Neural cell (in vitro differentiated cells): ENCODE data around the gene NUBP2. TPM values are rescaled to one million over a fixed set of nuclear protein-coding genes. Genes with fewer than 3 reads are reported as not detected.

Experiments used
- H2AFZ ChIP-seq: fragments of 200-600, 300-800 bp; sonication (generic), shearing (Covaris generic); 2 replicates; pipeline ENCODE4 v1.6.0; 2014; ENCODE audit warnings: low read depth, mild to moderate bottlenecking, antibody characterized with exemption, low read length, moderate library complexity
- H3F3A ChIP-seq: fragments of 200-600 bp; shearing (Covaris generic); 2 replicates; pipeline ENCODE4 v1.6.1; 2016; ENCODE audit warnings: mild to moderate bottlenecking, moderate library complexity, mixed read lengths, antibody characterized with exemption, low read length; ENCODE audit not compliant: insufficient read depth, poor library complexity, severe bottlenecking
- H3K27ac ChIP-seq: fragments of 200-600, 300-800 bp; sonication (generic), shearing (Covaris generic); 2 replicates; pipeline ENCODE4 v1.5.1; 2014; ENCODE audit warnings: mild to moderate bottlenecking, low read length, moderate library complexity
- H3K27me3 ChIP-seq: fragments of 300-800, 200-600 bp; sonication (generic), shearing (Covaris generic); 2 replicates; pipeline ENCODE4 v1.6.0; 2014; ENCODE audit warnings: mild to moderate bottlenecking, low read depth, low read length, moderate library complexity; ENCODE audit not compliant: insufficient read depth
- H3K36me3 ChIP-seq: fragments of 300-800, 200-600 bp; sonication (generic), shearing (Covaris generic); 2 replicates; pipeline ENCODE4 v1.5.1; 2014; ENCODE audit warnings: mild to moderate bottlenecking, antibody characterized with exemption, low read length, moderate library complexity; ENCODE audit not compliant: insufficient read depth
- H3K4me2 ChIP-seq: fragments of 300-800, 200-600 bp; sonication (generic), shearing (Covaris generic); 2 replicates; pipeline ENCODE4 v1.6.0; 2014; ENCODE audit warnings: mild to moderate bottlenecking, low read length
- H3K4me3 ChIP-seq: fragments of 300-800, 200-600 bp; sonication (generic), shearing (Covaris generic); 2 replicates; pipeline ENCODE4 v1.5.1; 2014; ENCODE audit warnings: mild to moderate bottlenecking, low read length, moderate library complexity
- H3K79me2 ChIP-seq: fragments of 200-600 bp; shearing (Covaris generic); replicated peaks from 2 replicates; pipeline ENCODE4 v1.6.0; 2014; ENCODE audit warnings: mild to moderate bottlenecking, low read length, moderate library complexity; ENCODE audit not compliant: insufficient read depth
- H3K9ac ChIP-seq: fragments of 300-800, 200-600 bp; sonication (generic), shearing (Covaris generic); 2 replicates; pipeline ENCODE4 v1.6.1; 2016; ENCODE audit warnings: mild to moderate bottlenecking, low read length, mixed read lengths
- H3K9me2 ChIP-seq: fragments of 200-600 bp; shearing (Covaris generic); 2 replicates; pipeline ENCODE4 v1.6.1; 2016; ENCODE audit warnings: mild to moderate bottlenecking, low read length, mixed read lengths; ENCODE audit not compliant: insufficient read depth
- H3K9me3 ChIP-seq: fragments of 200-600, 300-800 bp; sonication (generic), shearing (Covaris generic); 2 replicates; pipeline ENCODE4 v1.6.1; 2016; ENCODE audit warnings: mild to moderate bottlenecking, mixed run types, low read length, moderate library complexity, mixed read lengths
- H4K20me1 ChIP-seq: fragments of 200-600 bp; shearing (Covaris generic); 2 replicates; pipeline ENCODE4 v1.6.1; 2016; ENCODE audit warnings: mild to moderate bottlenecking, mixed run types; ENCODE audit not compliant: insufficient read depth
- EP300 ChIP-seq: fragments of 450-650 bp; conservative IDR thresholded peaks from 2 replicates; pipeline ENCODE4 v1.6.1; 2014; ENCODE audit warnings: antibody characterized with exemption, mild to moderate bottlenecking, moderate library complexity; ENCODE audit not compliant: poor library complexity, severe bottlenecking
- EZH2 ChIP-seq: fragments of 200-600, 300-800 bp; shearing (Covaris generic), sonication (generic); IDR thresholded peaks from 2 replicates; pipeline ENCODE4 v1.6.1; 2014; ENCODE audit warnings: antibody characterized with exemption, low read length, borderline replicate concordance, mild to moderate bottlenecking; ENCODE audit not compliant: insufficient read depth, poor library complexity, severe bottlenecking
- MXI1 ChIP-seq: fragments of 450-650 bp; conservative IDR thresholded peaks from 2 replicates; pipeline ENCODE4 v1.6.1; 2014; ENCODE audit warnings: antibody characterized with exemption, mild to moderate bottlenecking; ENCODE audit not compliant: poor library complexity, severe bottlenecking
- POLR2AphosphoS5 ChIP-seq: IDR thresholded peaks from 2 replicates; pipeline ENCODE4 v1.6.1; 2012
- RAD21 ChIP-seq: fragments of 450-650 bp; conservative IDR thresholded peaks from 2 replicates; pipeline ENCODE4 v1.6.1; 2014; ENCODE audit warnings: antibody characterized with exemption, mild to moderate bottlenecking, moderate library complexity
- SMC3 ChIP-seq: fragments of 450-650 bp; conservative IDR thresholded peaks from 2 replicates; pipeline ENCODE4 v1.6.1; 2014; ENCODE audit warnings: antibody characterized with exemption, mild to moderate bottlenecking, moderate library complexity; ENCODE audit not compliant: poor library complexity
- TAF1 ChIP-seq: IDR thresholded peaks from 2 replicates; pipeline ENCODE4 v1.6.1; 2012; ENCODE audit warnings: low read depth
- polyA plus RNA-seq: library from polyadenylated mRNA; depleted of rRNA; stranded (reverse); fragments of >200 nt; gene quantifications from 2 replicates; pipeline ENCODE4 v1.2.3, GENCODE V29; 2014
- TF ChIP-seq, protein P1 (sequence below): IDR thresholded peaks from 2 replicates; pipeline ENCODE4 v1.6.1; 2012; ENCODE audit warnings: borderline replicate concordance
- TF ChIP-seq, protein P2 (sequence below): fragments of 450-650 bp; IDR thresholded peaks from 2 replicates; pipeline ENCODE4 v1.5.1; 2014; ENCODE audit warnings: antibody characterized with exemption, mild to moderate bottlenecking, moderate library complexity; ENCODE audit not compliant: poor library complexity, severe bottlenecking

NUBP2 gene
- polyA plus RNA-seq, 1 donor from 2014 or later: 213 TPM

- no peak overlapping the region for H3K27ac ChIP-seq
- no peaks in the 10 kb centered on the region for H3K36me3 ChIP-seq
Observed at GRCh38 chr16:1791256-1791942, 8.6 kb downstream of the NUBP2 start.

GRCh38 chr16:1791943-1792812, 9.4 kb downstream of the NUBP2 start:
- H3K9ac ChIP-seq: no peak overlapping the region
- no peak overlapping the region for H3K27ac ChIP-seq
- H3F3A ChIP-seq: no peaks in the 10 kb centered on the region
- H3K27me3 ChIP-seq: no peaks in the 10 kb centered on the region
- no peaks in the 10 kb centered on the region for H3K79me2 ChIP-seq
- no peaks in the 10 kb centered on the region for H3K36me3 ChIP-seq
- no peak overlapping the region for H3K4me2 ChIP-seq
- no peak overlapping the region for H3K4me3 ChIP-seq
- H2AFZ ChIP-seq: no peak overlapping the region
- H3K9me3 ChIP-seq: no peaks in the 10 kb centered on the region
- no peaks in the 10 kb centered on the region for H4K20me1 ChIP-seq
- no peaks in the 10 kb centered on the region for H3K9me2 ChIP-seq
- TF ChIP-seq MXI1 (no peak), POLR2AphosphoS5 (no peak), EP300 (no peak), SMC3 (no peak), RAD21 (no peak)
- TF ChIP-seq, protein P1, sequence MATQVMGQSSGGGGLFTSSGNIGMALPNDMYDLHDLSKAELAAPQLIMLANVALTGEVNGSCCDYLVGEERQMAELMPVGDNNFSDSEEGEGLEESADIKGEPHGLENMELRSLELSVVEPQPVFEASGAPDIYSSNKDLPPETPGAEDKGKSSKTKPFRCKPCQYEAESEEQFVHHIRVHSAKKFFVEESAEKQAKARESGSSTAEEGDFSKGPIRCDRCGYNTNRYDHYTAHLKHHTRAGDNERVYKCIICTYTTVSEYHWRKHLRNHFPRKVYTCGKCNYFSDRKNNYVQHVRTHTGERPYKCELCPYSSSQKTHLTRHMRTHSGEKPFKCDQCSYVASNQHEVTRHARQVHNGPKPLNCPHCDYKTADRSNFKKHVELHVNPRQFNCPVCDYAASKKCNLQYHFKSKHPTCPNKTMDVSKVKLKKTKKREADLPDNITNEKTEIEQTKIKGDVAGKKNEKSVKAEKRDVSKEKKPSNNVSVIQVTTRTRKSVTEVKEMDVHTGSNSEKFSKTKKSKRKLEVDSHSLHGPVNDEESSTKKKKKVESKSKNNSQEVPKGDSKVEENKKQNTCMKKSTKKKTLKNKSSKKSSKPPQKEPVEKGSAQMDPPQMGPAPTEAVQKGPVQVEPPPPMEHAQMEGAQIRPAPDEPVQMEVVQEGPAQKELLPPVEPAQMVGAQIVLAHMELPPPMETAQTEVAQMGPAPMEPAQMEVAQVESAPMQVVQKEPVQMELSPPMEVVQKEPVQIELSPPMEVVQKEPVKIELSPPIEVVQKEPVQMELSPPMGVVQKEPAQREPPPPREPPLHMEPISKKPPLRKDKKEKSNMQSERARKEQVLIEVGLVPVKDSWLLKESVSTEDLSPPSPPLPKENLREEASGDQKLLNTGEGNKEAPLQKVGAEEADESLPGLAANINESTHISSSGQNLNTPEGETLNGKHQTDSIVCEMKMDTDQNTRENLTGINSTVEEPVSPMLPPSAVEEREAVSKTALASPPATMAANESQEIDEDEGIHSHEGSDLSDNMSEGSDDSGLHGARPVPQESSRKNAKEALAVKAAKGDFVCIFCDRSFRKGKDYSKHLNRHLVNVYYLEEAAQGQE: no peak
- TF ChIP-seq, protein P2, sequence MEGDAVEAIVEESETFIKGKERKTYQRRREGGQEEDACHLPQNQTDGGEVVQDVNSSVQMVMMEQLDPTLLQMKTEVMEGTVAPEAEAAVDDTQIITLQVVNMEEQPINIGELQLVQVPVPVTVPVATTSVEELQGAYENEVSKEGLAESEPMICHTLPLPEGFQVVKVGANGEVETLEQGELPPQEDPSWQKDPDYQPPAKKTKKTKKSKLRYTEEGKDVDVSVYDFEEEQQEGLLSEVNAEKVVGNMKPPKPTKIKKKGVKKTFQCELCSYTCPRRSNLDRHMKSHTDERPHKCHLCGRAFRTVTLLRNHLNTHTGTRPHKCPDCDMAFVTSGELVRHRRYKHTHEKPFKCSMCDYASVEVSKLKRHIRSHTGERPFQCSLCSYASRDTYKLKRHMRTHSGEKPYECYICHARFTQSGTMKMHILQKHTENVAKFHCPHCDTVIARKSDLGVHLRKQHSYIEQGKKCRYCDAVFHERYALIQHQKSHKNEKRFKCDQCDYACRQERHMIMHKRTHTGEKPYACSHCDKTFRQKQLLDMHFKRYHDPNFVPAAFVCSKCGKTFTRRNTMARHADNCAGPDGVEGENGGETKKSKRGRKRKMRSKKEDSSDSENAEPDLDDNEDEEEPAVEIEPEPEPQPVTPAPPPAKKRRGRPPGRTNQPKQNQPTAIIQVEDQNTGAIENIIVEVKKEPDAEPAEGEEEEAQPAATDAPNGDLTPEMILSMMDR: no peak

More at GRCh38 chr16:1791256-1791942, 8.6 kb downstream of the NUBP2 start:
- Histone ChIP-seq H3K4me2 (no peak overlapping the region), H3K9me2 (no peaks in the 10 kb centered on the region), H3K9me3 (no peaks in the 10 kb centered on the region), H3F3A (no peaks in the 10 kb centered on the region), H4K20me1 (no peaks in the 10 kb centered on the region), H3K4me3 (no peak overlapping the region), H3K79me2 (no peaks in the 10 kb centered on the region), H3K9ac (no peak overlapping the region), H3K27me3 (no peaks in the 10 kb centered on the region), H2AFZ (no peak overlapping the region)
- TF ChIP-seq POLR2AphosphoS5: no peak
- TF ChIP-seq RAD21: no peak
- TF ChIP-seq, protein P1: no peak
- no peak for TF ChIP-seq EP300
- no peak for TF ChIP-seq SMC3
- no peak for TF ChIP-seq EZH2
- TF ChIP-seq, protein P2: no peak
- TF ChIP-seq TAF1: no peak
- TF ChIP-seq MXI1: no peak
